Measurements from ENCODE around the gene EN2.

GRCh38 chr7:155418941-155419755 lies 38.8 kb upstream of the EN2 start:
- TF ChIP-seq CTCF (IDR thresholded peaks at IDR 0.05; ENCODE audit: insufficient read depth, low read length) = no peak
- no peak for TF ChIP-seq REST (IDR thresholded peaks at IDR 0.05; ENCODE audit: insufficient replicate concordance, low read depth)
